ENCODE measurements around the gene CNFN. TPM values are rescaled to one million over a fixed set of nuclear protein-coding genes. Genes with fewer than 3 reads are reported as not detected.

The CNFN gene
- total and polyA plus RNA-seq, 9 donors, result 0.24 to 1.2 (median 0.38) TPM; not detected in 5

- Histone ChIP-seq H3K36me3 (ENCODE audit: control insufficient read depth, insufficient read depth, low read length) (peaks cover 11% of the 10 kb centered on the region), H3K27ac (ENCODE audit: low read length) (no peak overlapping the region), H3K27me3 (ENCODE audit: control insufficient read depth, insufficient read depth, low read length) (no peaks in the 10 kb centered on the region), H3K4me1 (ENCODE audit: control insufficient read depth, insufficient read depth, low read length) (peaks cover 25% of the 10 kb centered on the region), H3K4me3 (ENCODE audit: low read length) (no peak overlapping the region), H3K9me3 (replicated peaks; ENCODE audit: control insufficient read depth, low read depth, low read length) (no peaks in the 10 kb centered on the region)
- no peak for DNase-seq
- 82% methylated on average over 6 of the region's 8 CpGs for WGBS (ENCODE audit: insufficient coverage)
Measured at GRCh38 chr19:42411581-42412178, 21.6 kb upstream of the CNFN start.

- no peak overlapping the region for H3K4me3 ChIP-seq (ENCODE audit: low read length)
- DNase-seq, result no peak
- H3K27me3 ChIP-seq (ENCODE audit: control insufficient read depth, insufficient read depth, low read length), result no peaks in the 10 kb centered on the region
- peaks cover 12% of the 10 kb centered on the region for H3K36me3 ChIP-seq (ENCODE audit: control insufficient read depth, insufficient read depth, low read length)
- peaks cover 25% of the 10 kb centered on the region for H3K4me1 ChIP-seq (ENCODE audit: control insufficient read depth, insufficient read depth, low read length)
- H3K9me3 ChIP-seq (replicated peaks; ENCODE audit: control insufficient read depth, low read depth, low read length), result no peaks in the 10 kb centered on the region
- H3K27ac ChIP-seq (ENCODE audit: low read length), result no peak overlapping the region
- WGBS (ENCODE audit: insufficient coverage), result 93% methylated on average over 28 of the region's 30 CpGs
Measured at GRCh38 chr19:42410371-42410770, 20.3 kb upstream of the CNFN start.

DNA sequence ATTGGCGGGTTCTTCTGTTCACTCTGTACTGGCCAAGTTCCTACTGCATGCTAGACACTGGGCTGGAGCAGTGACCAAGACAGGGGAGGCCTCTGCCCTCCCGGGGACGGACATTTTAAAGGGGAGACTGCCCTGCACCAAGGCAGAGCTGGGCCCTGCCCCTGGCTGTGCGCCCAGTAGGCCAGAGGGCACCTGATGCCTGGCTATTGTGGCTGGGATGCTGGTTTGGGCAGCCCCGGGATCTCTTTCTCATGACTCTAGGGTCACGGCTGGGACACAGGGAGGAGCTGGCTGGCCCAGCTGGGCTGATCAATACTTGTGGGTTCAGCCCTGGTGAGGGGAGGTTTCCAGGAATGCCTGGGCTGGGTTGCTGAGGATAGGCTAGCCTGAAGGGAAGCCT, 19.4 kb upstream of the CNFN start:
- no peaks in the 10 kb centered on the region for H3K27me3 ChIP-seq (ENCODE audit: control insufficient read depth, insufficient read depth, low read length)
- no peak overlapping the region for H3K4me3 ChIP-seq (ENCODE audit: low read length)
- H3K36me3 ChIP-seq (ENCODE audit: control insufficient read depth, insufficient read depth, low read length), result peaks cover 19% of the 10 kb centered on the region
- no peak for DNase-seq
- no peaks in the 10 kb centered on the region for H3K9me3 ChIP-seq (replicated peaks; ENCODE audit: control insufficient read depth, low read depth, low read length)
- peaks cover 25% of the 10 kb centered on the region for H3K4me1 ChIP-seq (ENCODE audit: control insufficient read depth, insufficient read depth, low read length)
- 73% methylated on average over 6 of the region's 6 CpGs for WGBS (ENCODE audit: insufficient coverage)
- no peak overlapping the region for H3K27ac ChIP-seq (ENCODE audit: low read length)

DNA sequence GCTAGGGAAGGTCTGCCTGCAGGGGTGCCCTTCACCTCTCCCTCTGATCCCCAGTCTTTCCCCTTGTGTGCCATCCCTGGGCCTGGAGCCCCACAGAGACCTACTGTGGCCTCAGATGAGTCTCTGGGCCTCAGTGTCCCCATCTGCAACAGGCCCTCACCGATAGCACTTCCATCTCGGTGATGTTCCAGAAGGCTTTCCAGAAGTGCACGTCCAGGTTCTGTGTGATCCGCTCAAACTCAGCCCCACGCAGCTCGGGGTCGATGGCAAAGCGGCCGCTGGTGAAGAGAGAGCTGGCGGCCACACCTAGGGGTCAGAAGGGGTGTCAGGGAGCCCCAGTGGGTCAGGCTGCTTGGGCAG, 17.7 kb upstream of the CNFN start:
- WGBS (ENCODE audit: insufficient coverage), result 96% methylated on average over 10 of the region's 10 CpGs
- Histone ChIP-seq H3K4me3 (ENCODE audit: low read length) (no peak overlapping the region), H3K36me3 (ENCODE audit: control insufficient read depth, insufficient read depth, low read length) (peaks cover 17% of the 10 kb centered on the region), H3K4me1 (ENCODE audit: control insufficient read depth, insufficient read depth, low read length) (peaks cover 20% of the 10 kb centered on the region), H3K27me3 (ENCODE audit: control insufficient read depth, insufficient read depth, low read length) (no peaks in the 10 kb centered on the region), H3K27ac (ENCODE audit: low read length) (no peak overlapping the region), H3K9me3 (replicated peaks; ENCODE audit: control insufficient read depth, low read depth, low read length) (no peaks in the 10 kb centered on the region)
- no peak for DNase-seq

DNA sequence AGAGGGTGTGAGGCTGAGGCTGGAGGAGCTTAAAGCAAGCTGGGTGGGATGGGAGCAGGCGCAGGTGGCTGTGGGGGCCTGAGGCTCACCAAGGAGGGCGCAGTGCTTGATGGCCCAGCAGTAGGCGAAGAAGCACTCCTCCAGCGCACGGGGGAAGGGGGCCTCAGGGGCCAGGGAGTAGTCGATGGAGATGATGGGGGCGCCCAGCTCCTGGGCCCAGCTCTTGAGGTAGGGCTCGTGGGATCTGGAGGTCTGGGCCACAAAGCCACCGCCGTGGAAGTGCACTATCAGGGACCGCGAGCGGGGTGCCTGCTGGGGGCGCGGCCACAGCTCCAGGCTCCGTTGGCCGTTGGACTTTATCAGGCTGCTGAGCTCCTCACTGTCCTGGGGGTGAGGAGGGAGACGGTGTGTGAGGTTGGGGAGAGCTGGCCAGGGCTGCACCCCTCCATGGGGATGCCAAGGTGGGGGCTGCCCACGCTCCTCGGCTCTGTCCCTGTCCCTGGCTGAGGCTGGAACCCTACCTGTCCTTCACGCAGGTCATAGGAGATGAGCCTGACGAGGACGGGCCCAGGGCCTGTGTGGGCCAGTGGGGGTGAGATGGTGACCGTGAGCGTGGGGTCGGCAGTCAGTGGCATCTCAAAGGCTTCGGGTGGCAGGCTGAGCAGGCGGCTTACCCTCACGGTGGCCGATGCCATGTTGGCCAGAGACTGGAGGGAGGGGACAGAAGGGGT, 17.2 kb upstream of the CNFN start:
- H3K4me1 ChIP-seq (ENCODE audit: control insufficient read depth, insufficient read depth, low read length), result peaks cover 18% of the 10 kb centered on the region
- 92% methylated on average over 13 of the region's 30 CpGs for WGBS (ENCODE audit: insufficient coverage)
- H3K9me3 ChIP-seq (replicated peaks; ENCODE audit: control insufficient read depth, low read depth, low read length), result no peaks in the 10 kb centered on the region
- DNase-seq, result no peak
- no peaks in the 10 kb centered on the region for H3K27me3 ChIP-seq (ENCODE audit: control insufficient read depth, insufficient read depth, low read length)
- no peak overlapping the region for H3K4me3 ChIP-seq (ENCODE audit: low read length)
- no peak overlapping the region for H3K27ac ChIP-seq (ENCODE audit: low read length)
- H3K36me3 ChIP-seq (ENCODE audit: control insufficient read depth, insufficient read depth, low read length), result peaks cover 17% of the 10 kb centered on the region

- 91% methylated on average over 9 of the region's 11 CpGs for WGBS (ENCODE audit: insufficient coverage)
- peaks cover 17% of the 10 kb centered on the region for H3K36me3 ChIP-seq (ENCODE audit: control insufficient read depth, insufficient read depth, low read length)
Measured at GRCh38 chr19:42406111-42406510, 16.0 kb upstream of the CNFN start.

DNA sequence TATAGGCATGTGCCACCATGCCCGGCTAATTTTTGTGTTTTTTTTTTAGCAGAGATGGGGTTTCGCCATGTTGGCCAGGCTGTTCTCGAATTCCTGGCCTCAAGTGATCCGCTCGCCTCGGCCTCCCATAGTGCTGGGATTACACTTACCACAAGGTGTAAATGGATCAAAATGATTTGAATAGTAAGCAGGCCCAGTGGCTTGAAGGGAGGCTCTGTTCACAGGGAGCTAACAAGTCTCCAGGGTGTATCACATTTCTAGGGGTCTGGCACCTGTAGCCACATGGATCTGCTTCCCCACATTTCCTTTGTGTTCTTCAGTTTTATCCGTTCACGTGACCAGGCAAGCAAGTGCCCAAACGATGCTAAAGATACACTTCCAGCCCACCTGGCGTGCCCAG, 13.5 kb upstream of the CNFN start:
- Histone ChIP-seq H3K36me3 (ENCODE audit: control insufficient read depth, insufficient read depth, low read length) (peaks cover 8% of the 10 kb centered on the region), H3K9me3 (replicated peaks; ENCODE audit: control insufficient read depth, low read depth, low read length) (no peaks in the 10 kb centered on the region), H3K4me1 (ENCODE audit: control insufficient read depth, insufficient read depth, low read length) (peaks cover 13% of the 10 kb centered on the region), H3K27me3 (ENCODE audit: control insufficient read depth, insufficient read depth, low read length) (no peaks in the 10 kb centered on the region), H3K27ac (ENCODE audit: low read length) (no peak overlapping the region), H3K4me3 (ENCODE audit: low read length) (no peak overlapping the region)
- DNase-seq, result no peak
- 84% methylated on average over 7 of the region's 10 CpGs for WGBS (ENCODE audit: insufficient coverage)

More at GRCh38 chr19:42406111-42406510, 16.0 kb upstream of the CNFN start:
- no peak overlapping the region for H3K27ac ChIP-seq (ENCODE audit: low read length)
- H3K9me3 ChIP-seq (replicated peaks; ENCODE audit: control insufficient read depth, low read depth, low read length), result no peaks in the 10 kb centered on the region
- no peak for DNase-seq
- H3K4me1 ChIP-seq (ENCODE audit: control insufficient read depth, insufficient read depth, low read length), result peaks cover 16% of the 10 kb centered on the region
- no peaks in the 10 kb centered on the region for H3K27me3 ChIP-seq (ENCODE audit: control insufficient read depth, insufficient read depth, low read length)
- no peak overlapping the region for H3K4me3 ChIP-seq (ENCODE audit: low read length)

DNA sequence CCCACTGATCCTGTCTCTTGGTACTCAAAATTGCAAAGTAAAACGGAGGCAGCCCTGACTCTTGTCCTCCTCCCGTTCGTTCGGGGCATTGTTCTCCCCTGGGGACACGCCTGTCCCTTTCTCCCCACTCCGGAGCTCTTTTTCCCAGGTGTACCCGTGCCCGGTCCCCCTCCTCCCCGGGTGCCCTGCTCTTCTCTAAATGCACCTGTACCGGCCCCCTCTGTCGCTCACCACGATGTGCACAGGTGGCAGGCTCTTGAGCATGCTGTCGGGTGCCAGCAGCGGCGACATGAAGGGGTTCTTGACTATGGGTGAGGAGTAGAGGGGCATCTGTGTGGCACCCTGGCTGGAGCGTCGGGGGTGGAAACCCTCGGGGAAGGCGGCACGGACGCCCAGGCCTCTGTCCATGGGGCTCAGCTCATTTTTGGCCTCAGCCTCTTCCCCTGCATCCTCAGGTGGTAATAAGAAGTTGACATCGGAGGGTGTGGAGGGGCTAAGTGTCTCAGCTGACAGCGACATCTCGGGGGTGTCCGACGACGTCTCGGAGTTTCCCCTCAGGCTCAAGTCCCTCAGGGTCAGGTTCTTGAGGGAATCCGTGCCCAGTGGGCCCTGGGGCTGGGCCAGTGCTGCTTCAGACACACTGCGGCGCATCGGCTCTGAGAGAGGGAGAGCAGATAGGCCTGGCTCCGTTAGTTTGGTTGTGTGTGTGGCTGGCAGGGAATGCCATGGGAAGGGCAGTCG, 12.4 kb upstream of the CNFN start:
- no peak for DNase-seq
- H3K4me1 ChIP-seq (ENCODE audit: control insufficient read depth, insufficient read depth, low read length), result peaks cover 16% of the 10 kb centered on the region
- WGBS (ENCODE audit: insufficient coverage), result 46% methylated on average over 27 of the region's 34 CpGs
- H3K36me3 ChIP-seq (ENCODE audit: control insufficient read depth, insufficient read depth, low read length), result peaks cover 8% of the 10 kb centered on the region
- H3K4me3 ChIP-seq (ENCODE audit: low read length), result peak overlapping the region; percentile 48
- no peak overlapping the region for H3K27ac ChIP-seq (ENCODE audit: low read length)
- H3K9me3 ChIP-seq (replicated peaks; ENCODE audit: control insufficient read depth, low read depth, low read length), result no peaks in the 10 kb centered on the region
- no peaks in the 10 kb centered on the region for H3K27me3 ChIP-seq (ENCODE audit: control insufficient read depth, insufficient read depth, low read length)

GRCh38 chr19:42401365-42402303, 11.5 kb upstream of the CNFN start:
- Histone ChIP-seq H3K27me3 (ENCODE audit: control insufficient read depth, insufficient read depth, low read length) (no peaks in the 10 kb centered on the region), H3K9me3 (replicated peaks; ENCODE audit: control insufficient read depth, low read depth, low read length) (no peaks in the 10 kb centered on the region), H3K4me1 (ENCODE audit: control insufficient read depth, insufficient read depth, low read length) (peaks cover 21% of the 10 kb centered on the region), H3K27ac (ENCODE audit: low read length) (peak overlapping the region; percentile 21), H3K4me3 (ENCODE audit: low read length) (peak overlapping the region; percentile 48), H3K36me3 (ENCODE audit: control insufficient read depth, insufficient read depth, low read length) (peaks cover 8% of the 10 kb centered on the region)
- under 1% methylated on average over 63 of the region's 80 CpGs for WGBS (ENCODE audit: insufficient coverage)
- peak; percentile 87 for DNase-seq
